ENCODE data around the gene MTNR1A. TPM values are rescaled to one million over a fixed set of nuclear protein-coding genes. Genes with fewer than 3 reads are reported as not detected.

Gene MTNR1A
- total RNA-seq, result not detected

DNA sequence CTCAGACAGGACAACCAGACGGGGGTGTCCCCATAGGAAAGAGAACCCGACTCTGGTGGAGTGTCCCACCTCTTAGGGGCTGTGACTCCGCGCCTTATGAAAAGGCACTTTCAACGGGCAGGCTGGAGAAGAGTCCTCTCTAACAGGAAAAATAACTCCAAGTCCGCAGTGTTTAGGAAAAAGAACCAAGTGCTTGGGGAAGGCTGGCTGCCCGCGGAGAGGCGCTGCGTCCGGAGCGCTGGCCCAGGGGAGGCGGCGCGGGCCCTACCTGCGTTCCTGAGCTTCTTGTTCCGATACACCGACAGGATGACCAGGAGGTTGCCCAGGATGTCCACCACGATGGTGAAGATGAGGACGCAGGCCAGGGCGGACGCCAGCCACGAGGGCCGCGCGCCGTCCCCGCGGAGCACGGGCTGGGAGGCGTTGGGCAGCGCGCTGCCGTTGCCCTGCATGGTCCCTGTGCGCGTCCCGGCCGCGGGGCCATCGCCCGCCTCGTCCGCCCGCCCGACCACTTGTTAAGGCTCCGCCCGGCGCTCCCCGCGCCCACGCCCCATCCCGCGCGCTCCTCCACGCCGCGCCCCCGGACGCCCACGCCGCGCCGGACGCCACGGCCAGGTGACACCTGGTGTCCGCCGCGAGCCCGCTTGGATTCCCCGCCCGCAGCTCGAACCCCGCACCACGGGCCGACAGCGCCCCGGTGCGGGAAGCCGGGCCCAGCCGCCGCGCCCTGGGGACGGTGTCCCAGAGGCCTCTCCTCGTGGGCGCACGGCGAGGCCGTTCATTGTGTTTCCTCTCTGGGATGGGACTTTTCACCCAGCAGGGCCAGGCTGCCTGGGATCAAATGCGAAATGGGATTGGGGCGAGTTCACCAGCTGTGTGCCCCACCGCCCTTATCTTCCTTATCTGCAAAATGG, at the start of gene MTNR1A:
MTNR1A (minus strand) TSS at position 654 of the 914 bp plus-strand sequence; CDS start at position 452, 202 bp downstream.
- no peak for DNase-seq (ENCODE audit: low spot score)

DNA sequence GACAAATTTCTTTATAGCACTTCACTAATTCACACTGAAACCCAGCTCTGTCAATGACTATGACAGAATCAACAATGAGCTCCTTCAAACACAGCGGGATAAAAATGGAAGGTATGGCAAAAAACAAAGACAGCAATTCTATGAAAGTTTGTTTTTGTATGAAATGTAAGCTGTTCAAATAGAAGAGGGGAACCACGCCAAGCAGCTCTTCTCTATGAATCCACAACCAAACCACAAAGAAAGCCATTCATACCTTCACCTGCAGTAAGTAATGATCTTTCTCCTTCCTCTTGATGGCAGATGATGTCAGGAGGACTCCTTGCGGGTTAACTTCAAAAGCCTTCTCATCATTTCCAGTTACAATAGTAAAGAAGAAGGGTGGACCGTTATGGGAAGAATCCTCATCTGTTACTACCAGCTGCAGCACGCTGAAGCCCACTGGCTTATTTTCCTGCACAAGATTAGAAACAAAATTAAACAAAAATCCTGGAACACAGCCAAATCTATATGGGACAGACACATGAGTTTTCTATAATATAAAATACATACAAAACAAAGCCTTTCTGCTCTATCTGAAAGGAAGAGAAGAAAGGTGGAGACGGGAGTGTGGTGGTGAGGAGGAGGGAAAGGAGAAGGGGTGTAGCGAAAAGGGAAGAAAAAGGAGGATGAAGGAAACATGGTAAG, 48.9 kb upstream of the MTNR1A start:
- no peak for DNase-seq (ENCODE audit: low spot score)

DNA sequence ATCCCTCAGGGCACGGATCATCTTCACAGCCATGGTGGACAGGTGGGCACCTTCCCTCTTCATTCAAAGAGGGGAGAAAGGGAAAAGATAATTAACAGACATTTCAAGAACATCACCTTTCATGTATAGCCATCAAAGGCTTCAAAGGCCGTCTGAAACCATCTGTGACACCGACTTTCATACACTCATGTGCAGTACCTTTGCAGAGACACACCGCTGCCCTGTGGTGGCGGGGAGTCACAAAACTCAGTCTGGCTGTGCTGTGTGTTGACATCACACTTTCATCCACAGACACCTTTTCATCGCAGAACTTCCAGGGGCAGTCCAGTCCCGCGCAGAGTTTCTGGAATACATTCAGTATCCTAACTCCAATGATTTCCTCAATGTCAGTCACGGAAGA, 47.6 kb upstream of the MTNR1A start:
- no peak for DNase-seq (ENCODE audit: low spot score)

DNA sequence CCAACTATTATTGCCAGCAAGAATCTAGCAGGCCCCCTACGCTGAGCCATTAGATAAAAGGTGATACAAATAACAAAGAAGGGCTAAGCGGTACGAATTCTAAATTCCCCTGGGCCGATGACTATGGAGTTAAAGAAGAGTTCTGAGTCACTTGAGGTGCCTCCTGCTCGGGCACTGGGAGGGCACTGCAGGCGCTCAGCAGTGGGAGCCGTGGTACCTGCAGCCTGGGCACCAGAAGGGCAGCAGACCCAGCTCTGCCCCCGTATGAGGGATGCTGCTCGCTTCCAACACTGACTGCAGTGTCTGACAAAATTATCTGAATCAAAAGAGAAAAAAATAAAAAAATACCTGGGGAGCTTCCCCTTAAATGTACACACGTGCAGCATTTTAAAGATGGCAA, 44.1 kb upstream of the MTNR1A start:
- no peak for DNase-seq (ENCODE audit: low spot score)

DNA sequence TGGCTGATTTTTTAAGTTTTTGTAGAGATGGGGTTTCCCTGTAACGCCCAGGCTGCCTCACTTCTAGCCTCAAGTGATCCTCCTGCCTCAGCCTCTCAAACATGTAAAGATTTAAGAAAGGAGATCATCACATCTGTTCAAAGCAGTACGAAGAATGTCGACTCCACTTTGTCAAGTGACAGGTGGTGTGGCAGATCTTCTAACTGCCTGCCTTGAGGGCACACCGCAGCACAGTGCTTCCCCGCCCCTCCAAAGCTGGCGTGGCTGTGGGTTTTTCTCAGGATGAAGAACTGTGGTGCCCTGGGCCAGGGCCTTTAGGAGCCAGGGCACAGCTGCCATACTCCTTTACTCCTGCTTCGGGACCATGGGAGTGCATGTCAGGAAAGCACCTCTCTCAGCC, 43.3 kb upstream of the MTNR1A start:
- DNase-seq (ENCODE audit: low spot score), result no peak

DNA sequence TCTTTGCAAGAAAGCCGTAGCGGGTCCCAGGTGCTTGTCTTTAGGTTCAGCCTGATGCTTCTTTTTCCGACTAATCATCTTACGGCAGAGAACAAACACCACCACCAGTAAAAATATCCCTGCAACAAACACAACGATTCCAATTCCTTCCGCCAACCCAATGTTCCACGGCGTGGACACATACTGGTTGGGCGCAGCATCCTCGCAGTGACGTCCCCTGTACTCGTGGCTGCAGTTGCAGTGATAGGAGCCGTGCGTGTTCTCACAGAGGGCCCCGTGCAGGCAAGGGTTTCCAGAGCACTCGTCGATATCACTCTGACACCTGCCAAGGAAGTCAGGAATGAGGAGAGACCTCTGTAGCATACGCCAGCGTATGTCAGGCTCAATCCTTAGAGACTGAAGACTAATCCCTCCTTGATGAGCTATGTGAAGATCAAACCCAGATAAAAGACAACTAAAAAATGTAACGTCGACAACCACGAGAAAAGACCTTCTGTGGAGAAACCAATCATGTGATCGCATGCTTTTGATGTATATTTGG, 41.6 kb upstream of the MTNR1A start:
- DNase-seq (ENCODE audit: low spot score), result no peak

DNA sequence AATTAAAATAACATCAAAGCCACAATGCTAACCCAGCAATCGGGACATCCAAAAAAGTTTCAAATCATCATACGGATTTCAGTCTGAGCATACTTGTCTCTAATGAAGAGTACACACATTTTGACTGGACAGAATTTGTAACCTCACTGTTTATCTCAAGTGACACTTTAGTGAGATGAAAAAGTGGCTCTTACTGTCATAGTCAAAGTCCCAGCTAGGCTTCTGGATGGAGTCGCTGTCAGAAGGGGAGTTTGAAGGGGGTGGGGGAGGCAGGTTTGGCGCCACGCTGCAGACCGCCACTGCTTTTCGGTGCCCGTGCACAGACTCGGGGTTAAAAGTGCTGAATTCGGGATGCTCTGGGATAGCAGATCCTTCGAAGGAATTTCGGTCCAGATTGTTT, 41.0 kb upstream of the MTNR1A start:
- no peak for DNase-seq (ENCODE audit: low spot score)

DNA sequence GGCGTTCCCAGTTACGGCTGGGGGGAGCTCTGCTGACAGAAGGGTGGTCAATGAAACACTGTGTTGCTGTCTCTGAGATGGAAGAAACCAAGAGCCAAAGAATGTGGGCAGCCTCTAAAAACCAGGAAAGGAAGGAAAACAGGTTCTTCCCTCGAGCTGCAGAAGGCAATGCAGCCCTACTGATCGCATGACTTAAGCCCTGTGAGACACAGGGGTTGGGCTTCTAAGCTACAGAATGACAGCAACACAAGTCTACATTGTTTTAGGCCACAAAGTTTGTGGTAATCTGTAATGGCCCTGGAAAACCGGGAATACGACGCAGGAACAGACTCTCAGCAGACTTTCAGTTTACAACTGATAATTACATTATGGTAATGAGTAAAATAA, 38.2 kb upstream of the MTNR1A start:
- no peak for DNase-seq (ENCODE audit: low spot score)

DNA sequence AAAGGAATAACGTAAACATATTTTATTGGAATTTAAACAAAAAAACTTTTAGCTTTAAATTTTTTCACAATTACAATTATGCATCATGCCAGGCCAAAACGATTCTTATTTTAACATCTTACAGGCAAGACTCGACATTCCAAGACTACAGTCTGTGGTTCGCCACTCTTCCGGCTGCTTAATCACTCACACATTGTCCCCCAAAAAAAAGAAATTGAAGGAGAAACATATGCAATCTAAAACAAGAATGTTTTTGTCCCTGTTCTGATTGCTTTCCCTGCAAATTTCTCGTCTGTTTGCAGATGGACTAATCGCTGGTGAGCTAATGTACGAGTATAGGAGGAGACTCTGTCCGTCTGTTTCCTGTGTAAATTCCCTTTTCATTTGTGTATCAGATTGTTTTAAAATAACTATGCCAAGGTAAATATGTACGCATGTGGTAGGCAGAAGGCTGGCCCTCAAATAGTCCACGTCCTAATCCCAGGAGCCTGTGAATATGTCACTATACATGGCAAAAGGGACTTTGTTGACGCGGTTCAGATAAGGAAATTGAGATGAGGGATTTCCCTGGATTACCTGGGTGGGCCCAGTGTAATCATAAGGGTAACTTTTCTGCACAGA, 37.7 kb upstream of the MTNR1A start:
- no peak for DNase-seq (ENCODE audit: low spot score)

DNA sequence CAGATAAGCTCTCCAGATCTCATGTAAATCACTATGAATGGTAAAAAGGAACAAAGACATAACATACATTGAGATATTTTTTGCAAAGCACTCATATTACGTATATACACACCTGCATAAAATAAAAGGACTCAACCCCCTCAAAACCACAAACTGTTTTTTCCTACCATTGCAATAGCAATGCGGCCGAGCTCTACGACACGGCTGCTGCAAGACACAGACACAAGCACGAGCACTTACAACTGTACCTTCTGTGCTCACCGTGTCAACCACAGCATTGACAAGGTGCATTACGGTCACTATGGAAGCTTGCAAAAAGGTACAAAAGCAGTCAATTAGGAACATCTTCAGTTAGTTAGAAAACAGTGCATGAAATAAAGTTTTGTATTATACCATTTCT, 37.1 kb upstream of the MTNR1A start:
- no peak for DNase-seq (ENCODE audit: low spot score)

DNA sequence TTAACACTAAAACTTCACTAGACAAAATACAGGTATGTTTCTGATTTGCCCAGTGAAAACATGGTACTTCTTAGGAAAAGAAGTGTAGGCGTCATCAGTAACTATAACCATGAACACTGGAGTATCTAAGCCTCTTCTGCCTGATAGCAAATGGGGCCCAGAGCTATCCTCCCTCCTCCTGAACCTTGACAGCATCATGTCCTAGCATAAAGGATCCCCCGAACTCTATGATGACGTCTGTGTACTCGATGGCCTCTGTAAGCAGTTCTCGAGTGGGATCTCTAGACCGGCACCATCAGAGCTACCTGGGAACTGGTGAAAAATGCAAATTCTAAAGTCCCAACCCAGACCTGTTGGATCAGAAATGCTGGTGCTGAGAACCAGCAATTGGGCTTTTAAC, 36.3 kb upstream of the MTNR1A start:
- no peak for DNase-seq (ENCODE audit: low spot score)

DNA sequence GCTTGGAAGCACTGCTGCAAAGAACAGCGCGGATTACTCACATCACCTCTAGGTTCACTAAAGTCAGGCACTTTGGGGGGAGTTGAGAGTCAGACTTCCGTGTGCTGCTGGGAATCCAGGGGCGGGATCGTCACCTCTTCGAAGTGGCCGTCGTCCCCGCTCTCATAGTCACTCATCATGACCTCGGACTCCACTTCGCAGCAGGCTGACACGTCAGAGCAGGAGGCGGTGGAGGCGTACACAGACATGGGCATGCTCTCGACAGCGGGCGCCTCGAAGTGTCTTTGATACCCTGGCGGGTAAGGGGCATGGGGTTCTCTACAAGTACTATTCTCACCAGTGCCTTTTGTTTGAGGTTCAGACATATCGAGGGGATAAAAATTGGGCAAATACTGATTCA, 33.1 kb upstream of the MTNR1A start:
- no peak for DNase-seq (ENCODE audit: low spot score)

DNA sequence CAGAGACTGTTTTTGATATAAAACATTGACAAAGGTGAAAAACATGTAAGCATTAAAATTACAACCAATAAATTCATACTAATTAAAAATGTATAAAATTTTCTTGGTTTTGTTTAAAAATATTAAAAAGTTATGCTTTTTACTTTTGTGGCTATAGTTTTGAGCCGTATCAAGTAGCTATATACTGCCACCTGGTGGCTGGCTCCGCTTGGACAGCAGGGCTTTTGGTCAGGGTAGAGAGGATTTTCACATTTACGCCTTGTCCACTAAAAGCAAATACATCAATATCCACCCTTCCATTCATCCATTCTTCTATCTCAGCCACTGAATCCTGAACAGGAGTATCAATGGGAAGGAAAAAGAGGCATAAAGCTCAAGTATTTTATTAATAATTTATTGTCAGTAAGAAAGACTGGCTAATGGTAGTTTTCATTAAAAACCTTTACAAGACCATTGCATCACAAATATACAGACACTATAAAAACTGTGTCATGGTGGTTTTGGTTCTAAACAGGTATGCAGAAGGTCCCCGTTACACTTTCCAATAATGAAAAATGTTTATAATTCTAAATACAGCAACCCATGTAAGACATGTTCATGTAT, 32.1 kb upstream of the MTNR1A start:
- peak; percentile 76 for DNase-seq (ENCODE audit: low spot score)

DNA sequence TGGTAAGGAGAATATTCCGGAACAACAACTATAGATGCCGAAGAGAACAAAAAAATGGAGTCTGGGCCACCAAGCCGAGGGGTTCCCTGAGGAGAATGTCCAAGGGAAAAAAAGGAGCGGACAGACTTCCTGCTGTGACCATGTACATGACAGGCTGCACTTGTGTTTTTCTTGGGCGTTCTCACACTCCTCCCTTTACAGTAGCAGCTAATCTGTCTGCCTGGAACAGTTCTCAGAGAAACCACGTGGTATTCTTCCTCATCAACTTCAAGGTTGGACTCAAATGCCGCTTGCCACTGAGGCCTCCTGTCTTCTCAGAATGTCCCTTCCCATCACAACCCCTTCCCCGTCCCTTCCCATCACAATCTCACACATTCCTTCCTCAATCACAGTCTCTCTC, 30.8 kb upstream of the MTNR1A start:
- no peak for DNase-seq (ENCODE audit: low spot score)

DNA sequence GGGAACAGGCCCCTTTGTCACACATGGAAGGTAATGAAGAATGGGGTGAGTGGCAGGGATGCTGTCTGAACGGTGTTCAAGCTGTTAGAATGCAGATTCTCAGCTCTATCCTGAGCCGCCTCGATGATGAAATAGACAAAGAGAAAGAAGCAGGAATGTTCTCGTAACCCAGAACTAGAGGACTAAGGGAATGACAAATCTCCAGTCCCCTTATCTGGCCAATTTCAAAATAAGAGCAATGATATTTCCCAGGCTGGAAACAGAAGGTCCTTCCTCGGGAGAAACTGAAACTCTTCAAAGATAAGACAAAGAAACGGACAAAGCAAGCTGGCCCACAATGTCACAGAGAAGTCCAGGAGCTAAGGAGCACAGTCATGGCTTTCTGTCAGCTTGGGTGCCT, 29.5 kb upstream of the MTNR1A start:
- DNase-seq (ENCODE audit: low spot score), result no peak

DNA sequence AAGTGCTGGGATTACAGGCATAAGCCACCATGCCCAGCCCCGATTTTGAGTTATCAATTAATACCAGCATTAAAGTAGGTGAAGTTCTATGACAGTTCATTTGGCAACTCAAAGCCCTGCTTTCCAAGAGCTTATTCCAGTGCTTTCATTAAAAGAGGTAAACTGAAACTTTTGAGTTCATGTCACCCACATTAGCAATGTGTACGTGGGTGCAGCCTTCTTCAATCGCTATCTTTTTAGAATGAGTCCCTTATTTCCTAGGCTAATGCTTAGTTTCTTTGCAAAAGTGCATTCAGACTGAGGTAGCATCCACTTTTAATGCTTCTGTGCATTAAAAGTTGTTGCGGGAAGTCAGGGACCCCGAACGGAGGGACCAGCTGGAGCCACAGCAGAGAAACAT, 26.1 kb upstream of the MTNR1A start:
- DNase-seq (ENCODE audit: low spot score), result no peak

DNA sequence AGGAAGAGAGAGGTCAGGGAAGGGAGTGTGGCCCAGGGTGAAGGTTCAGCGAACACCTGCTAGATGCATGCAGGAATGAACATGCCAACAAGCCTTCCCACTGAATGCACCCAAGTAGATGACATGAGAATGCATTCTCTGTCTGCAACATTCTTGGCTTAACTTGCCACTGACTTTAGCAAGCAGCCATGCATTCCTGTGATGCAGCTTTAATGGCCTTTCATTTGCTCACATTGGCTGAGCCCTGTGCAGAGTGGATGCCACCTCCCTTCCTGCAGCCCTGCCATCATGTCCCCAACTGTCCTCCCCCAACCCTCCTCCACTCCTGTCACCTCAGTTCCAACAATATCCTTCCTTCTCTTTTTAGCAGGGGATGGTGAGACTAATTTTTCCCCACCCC, 25.3 kb upstream of the MTNR1A start:
- no peak for DNase-seq (ENCODE audit: low spot score)

DNA sequence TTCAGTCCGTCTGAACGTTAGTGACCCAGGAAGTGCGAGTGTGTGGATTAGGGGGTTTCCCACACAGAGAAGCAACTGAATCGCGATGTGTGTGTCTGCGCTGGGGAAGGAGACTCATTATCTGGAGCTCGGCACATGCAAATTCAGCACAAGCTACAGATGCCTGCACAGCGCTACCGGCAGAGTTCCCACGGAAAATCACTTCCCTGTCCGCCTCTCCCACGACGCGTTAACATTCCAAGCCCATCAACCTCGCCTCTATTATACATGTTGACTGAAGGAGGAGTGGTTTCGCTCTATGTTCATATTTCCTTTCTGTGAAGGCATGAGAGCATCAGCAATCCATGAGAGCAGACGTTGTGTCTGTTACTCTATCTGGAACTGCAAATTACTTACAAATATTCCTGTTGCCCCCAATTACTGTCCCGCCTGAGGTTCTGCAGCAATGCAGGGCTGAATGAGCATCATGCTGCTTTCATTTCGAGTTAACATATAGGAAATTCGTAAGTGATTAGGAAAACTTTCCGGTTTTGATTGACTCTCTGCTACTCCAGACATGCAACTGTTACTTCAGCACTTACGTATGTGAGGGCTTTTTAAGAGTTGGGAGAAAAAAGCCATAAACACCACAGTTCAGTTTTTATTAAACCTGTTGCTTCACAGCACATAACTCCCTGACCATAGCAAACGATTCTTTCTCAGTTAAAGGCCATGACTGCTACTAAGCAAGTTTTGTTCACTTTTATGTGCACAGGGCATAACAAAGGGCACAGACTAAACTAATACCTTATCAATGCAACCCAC, 15.0 kb upstream of the MTNR1A start:
- DNase-seq (ENCODE audit: low spot score), result no peak

DNA sequence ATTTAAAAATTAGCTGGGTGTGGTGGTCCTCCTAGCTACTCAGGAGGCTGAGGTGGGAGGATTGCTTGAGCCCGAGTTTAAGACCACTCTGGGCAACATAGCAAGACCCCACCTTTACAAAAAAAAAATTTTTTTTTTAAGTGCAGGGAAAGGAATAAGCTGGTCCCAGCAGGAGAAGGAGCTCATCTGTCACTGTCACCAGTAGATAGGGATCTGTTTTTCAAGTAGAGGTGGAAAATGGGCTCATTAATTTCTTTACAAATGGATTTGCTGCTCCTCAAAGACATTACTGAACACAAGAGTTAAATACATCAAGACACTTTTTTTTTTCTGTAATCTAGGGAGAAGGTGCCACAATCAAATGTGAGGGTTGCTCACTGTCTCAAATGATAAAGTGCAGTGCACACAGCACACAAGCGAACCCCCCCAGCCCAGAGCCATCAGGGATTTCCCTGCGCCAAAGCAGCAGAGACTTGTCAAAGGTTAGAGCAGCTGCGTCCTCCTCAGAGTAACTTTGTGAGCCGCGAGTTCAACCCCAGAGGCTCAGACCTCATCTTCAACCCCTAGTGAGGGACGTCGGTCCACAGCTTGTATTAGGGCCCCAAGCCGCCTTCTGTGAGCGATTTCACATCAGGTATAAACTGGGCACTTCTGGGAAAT, 14.3 kb upstream of the MTNR1A start:
- DNase-seq (ENCODE audit: low spot score), result no peak

DNA sequence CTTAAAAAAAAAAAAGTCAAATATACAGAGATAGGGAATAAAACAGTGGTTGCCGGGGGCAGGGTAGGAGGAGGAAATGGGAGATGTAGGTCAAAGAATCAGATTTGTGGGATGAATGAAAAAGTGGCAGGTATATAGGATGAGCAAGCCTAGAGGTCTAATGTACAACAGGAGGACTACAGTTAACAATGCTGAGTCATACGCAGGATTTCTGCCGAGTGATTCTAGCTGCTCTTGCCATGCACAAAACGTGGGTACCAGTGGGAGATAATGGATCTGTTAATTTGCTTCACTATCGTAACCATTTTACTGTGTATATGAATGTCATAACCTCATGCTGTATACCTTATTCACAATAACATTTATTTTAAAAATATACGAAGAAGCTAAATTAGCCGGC, 10.7 kb upstream of the MTNR1A start:
- DNase-seq (ENCODE audit: low spot score), result no peak

DNA sequence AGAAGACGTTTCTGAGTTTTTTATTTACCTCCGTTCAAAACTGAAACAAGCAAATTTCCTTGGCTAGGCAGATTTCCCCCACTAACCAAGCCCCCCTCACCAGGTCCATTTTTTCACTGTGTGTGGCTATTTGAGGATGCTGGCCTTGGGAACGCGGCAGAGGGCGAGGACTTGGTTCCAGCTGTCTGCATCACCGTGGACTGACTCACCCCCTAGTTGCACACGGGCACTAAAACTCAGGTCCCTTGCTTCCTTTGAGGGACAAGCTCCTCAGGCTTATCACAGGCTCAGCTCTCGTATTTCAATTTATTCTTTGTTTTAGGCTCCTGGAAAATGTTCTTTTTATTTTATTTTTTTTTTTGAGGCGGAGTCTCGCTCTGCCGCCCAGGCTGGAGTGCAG, 8.4 kb upstream of the MTNR1A start:
- no peak for DNase-seq (ENCODE audit: low spot score)

Measured in ureter (tissue), 1 donor.